Skin of body (tissue), 2 donors: ENCODE results near the gene MINDY1. TPM values are rescaled to one million over a fixed set of nuclear protein-coding genes. Genes with fewer than 3 reads are reported as not detected.

Experiments used
- DNase-seq: peaks from one replicate; lab custom pipeline; 2025; lab: John Stamatoyannopoulos, UW
- total RNA-seq: library from RNA; depleted of rRNA; stranded (reverse); fragments of >200 nt; gene quantifications from one replicate; pipeline ENCODE4 v1.2.3, GENCODE V29; 2014

The MINDY1 gene
- total RNA-seq, 1 donor from 2014 or later: 19.4 TPM

GRCh38 chr1:150994248-150994647 lies 12.5 kb downstream of the MINDY1 start:
- no peak for DNase-seq

DNA sequence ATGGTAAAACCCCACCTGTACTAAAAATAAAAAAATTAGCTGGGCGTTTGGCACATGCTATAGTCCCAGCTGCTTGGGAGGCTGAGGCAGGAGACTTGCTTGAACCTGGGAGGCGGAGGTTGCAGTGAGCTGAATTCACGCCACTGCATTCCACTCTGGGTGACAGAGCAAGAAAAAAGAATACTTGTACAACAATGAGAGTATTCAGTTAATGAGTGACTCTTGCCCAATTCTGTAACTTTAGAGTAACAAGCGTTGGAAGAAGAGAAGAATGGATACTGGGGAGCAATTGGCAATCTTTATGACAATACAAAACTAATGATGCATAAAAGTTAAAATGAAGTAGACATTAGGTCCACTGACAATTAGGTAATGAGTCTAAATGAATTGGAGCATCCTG lies 14.1 kb downstream of the MINDY1 start:
- no peak for DNase-seq

DNA sequence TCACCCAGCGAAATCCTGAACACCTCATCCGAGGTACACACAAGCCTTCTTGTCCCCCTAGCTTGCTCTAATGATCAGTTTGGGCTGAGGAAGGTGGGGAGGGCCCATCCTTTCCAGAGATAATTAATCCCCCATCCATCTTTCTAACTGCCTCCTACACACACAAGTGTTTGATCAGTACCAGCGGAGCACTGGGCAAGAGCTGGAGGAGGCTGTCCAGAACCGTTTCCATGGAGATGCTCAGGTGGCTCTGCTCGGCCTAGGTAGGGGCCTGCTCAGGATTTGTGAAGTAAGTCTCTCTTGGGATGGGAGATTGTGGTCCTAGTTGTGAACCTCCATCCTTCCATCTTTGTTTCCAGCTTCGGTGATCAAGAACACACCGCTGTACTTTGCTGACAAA lies 18.8 kb downstream of the MINDY1 start:
- DNase-seq: no peak

DNA sequence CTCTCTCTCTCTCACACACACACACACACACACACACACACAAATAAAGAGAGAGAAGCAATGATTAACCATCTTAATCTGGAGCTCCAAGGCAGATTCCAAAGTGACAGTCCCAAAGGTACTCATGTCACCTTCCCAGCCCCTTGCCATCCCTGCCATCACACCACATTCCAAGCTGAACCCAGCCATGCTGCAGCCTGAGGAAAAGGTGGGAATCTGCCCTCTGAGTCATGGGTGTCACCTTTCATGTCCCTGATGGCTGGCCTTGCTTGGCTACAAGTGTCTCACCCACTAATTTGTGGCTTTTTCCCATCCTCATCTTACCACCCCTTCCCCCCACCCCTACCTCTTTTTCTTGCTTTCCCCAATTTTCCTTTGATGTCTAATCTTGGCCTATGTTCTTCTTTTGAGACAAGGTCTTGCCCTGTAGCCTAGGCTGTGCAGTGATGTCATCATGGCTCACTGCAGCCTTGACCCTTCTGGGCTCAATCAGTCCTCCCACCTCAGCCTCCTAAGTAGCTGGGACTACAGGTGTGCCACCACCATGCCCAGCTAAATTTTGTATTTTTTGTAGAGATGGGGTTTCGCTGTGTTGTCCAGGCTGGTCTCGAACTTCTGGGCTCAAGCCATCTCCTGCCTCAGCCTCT lies 21.4 kb downstream of the MINDY1 start:
- DNase-seq: no peak

GRCh38 chr1:150981805-150982712 lies 24.6 kb downstream of the MINDY1 start, which contains the start of gene ANXA9:
TSS of gene ANXA9 (plus strand) at chr1:150982292. CDS start at chr1:150983106, 814 bp downstream.
- DNase-seq: no peak

DNA sequence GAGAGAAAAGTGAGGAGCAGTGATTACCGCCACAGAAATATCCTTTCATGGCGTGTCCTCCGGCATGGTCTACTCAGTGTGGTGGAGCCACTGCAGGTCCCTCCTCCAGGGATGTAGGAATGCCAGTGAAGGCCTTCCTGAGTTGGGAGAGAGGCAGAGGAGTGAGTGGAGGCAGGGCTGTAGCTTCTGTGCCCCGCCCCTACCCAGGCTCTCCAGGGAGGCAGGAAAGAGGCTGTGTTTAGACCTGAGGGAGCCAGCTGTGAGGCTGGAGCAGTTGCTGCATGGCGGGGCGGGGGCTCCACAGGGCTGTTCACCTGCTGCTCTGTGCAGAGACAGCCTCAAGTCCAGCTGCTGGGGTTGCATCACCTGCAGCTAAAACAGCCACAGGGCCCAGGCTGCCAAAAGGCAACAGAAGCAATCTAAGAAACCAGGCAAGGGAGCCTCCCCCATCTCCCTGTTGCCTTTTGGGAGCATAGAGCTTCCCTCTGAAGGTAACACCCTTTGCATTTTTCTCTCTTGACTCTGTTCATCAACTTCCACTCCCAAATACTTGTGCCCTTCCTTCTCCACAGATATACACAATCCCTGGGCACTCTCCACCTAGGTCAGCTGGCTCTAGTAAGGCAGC lies 25.4 kb downstream of the MINDY1 start:
- no peak for DNase-seq

DNA sequence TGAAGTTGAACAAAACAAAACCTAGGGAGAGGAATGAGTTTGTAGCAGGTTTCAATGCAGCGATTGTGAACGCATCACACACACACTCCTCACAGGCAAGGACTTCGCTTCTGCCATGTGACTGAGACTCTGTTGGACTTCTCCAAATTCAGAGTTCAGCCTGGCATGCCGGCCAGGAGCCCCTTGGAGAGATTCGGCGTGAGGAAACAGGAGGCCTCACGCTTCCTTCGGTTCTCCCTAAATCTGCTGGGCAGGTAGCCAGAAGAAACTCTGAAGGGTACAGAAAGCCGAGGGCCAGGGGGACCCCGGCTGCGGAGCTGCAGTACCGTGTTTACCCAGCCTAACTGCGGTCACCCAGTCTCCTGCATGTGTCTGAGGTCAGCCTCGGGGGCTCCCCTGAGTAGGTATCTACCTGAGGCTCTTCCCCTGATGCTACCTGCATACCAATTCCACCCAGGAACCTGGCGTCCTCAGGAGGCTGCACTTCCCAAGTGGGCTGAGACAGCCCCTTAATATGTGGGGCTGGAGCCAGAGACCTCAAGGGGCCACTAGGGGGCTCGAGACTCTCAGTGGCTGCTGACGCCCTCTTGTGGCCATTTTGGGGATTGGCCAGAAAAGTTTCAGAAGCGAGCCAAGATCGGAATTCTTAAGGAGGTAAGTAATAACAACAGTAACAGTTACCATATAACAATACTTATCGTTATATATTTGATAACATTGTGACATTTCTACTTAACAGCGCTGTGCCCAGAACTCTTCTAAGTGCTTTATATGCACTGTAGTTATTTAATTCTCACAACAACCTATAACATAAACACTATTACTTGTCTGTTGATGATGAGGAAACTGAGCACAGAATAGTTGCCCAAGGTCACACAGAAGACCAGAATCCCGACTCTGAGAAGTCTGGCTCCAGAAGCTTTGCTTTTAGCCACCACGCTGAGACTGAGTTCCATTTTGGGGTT lies 27.3 kb downstream of the MINDY1 start:
- peak; percentile 78 for DNase-seq

DNA sequence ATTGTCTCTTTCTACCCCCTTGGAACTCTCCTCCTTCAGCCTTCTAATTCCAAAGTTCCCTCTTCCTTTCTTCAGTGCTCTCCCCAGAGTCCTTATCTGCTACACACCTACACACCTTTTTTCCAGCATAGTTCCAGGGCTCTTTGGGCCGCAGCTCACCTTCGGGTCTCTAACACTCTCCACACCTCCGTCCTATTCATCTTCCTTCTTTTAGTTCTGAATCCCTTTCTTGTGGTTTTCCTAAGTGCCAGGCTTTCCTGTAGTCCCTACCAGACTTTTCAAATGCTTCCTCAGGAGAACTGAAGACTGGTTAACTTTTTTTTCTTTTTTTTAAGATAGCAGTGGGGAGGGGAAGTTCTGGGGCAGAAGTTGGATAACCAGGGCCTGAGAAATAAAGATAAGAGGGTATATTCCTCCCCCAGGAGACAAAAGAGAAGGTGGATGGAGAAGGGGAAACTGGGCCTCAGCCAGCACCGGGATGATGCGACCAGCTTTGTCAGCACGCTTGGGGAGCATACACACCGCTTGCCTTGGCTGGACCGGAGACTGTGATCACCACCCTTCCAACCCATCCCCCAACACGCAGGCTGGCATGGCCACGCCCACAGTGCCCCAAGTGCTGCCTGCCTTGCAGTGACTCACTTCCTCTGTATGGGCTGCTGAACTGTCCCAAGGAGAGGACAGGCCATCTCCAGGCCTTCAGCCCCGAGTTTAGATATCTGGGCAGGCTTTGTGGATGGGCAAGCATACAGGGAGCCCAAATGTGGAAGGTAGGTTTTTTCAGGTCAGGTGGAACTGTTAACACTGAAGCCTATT lies 29.6 kb downstream of the MINDY1 start:
- no peak for DNase-seq

GRCh38 chr1:150976401-150976821 lies 30.3 kb downstream of the MINDY1 start:
- DNase-seq: no peak

GRCh38 chr1:150974580-150975478 lies 31.9 kb downstream of the MINDY1 start, which contains the start of gene CERS2:
TSS of gene CERS2 (minus strand) at chr1:150974835. CDS start at chr1:150969090, 5,745 bp downstream.
- peak; percentile 60 for DNase-seq

- no peak for DNase-seq
Measured at GRCh38 chr1:150973836-150974579, 32.7 kb downstream of the MINDY1 start.

DNA sequence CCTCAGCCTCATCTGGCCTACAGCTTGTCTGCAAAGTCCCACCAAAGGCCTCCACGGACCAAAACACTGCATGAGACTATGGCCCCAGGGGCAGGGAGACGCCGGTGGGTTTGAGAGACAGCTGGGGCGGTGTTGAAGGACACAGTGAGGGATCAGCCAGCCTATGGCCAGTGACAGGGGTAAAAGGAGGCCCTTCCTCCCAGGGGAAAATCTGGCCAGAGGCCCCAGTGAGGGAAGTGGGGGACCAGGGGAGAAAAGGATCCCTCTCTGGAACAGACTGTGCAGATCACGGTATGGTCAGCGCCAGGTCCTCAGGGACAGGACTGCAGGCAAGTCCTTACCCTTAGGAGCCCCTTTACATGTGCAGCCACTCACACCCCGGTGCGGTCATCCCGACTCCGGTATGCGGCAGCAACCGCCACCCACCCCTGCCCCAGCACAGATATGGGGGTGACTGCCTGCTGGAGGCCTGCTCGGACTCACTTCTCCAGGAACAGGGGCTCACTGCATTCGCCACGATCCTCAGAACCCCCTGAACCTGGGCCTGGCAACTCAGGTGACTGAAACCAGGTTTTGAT lies 33.4 kb downstream of the MINDY1 start:
- DNase-seq: no peak

- DNase-seq: no peak
Measured at GRCh38 chr1:150972417-150972940, 34.2 kb downstream of the MINDY1 start.

DNA sequence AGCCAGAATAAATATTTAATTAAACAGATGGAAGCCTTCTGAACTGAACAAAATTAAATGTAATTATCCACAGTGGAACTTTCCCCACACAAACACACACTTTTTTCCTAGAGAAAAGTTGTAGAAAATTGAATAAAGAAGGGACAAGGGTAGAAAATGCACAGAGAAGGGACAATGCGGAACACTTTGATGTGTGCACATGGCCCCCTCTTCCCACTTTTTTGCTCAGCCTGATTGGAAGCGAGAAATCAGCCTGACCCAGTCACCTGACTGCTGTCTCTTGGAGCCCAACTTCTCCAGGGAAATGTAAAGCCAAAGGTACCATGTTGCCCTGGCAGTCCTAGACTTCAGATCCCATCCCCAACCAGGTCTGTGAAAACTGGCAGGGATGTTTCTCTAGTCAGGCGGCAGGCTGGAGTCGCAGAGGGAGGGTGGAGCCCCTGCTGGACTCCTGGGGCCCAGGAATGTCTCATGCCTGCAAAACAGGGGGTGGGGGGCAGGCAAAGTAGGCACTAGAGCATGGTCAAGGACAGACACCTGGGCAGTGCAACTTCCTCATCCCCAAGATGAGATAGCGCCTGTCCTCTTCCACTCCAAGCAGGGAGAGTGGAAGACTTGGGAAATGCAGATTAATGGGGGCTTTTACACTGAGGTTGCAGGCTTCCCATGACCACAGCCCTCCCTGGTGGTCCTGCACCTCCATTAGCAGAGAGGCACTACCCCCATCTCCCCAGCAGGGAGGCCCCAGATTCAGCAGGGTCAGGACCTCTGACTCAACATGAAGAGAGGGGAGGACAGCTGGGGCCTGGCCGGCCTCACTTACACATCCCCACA lies 34.9 kb downstream of the MINDY1 start:
- no peak for DNase-seq

DNA sequence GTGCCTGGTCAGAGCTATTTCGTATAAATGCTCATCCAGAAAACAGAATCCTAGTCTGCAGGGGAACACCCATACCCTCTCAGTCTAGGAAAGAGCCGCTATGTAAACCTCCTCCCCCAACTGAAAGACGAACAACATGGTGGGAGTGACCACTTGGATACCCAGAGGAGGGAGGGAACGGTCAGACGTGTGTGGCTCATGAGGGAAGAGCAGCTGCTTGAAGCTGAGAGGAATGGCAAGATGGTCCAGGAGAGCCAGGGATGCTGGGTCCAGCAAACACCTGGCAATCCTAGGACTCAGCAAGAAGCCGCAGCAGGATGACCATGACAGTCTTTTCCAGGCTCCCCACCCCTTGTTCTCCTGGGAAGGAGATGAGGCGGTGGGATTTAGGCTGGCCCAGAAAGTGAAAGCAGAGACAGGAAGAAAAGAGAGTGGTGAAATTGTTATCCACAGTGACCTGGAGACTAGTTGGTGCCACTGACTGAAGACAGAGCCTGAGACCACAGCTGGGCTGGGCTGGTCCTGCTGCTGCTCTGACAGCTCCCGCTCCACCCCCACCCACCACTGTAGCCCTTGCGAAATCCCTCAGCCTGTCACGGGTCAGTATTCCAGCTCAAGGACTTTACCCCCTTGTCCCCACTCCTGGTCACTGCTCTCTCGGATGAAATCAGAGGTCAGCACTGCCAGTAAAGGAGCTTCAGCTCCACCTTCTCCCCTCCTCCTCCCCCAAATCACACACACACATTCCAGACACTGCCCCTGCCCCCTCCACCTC lies 35.7 kb downstream of the MINDY1 start:
- no peak for DNase-seq

GRCh38 chr1:150969626-150970025 lies 37.1 kb downstream of the MINDY1 start:
- no peak for DNase-seq
